ENCODE measurements around the gene CYP24A1.

CYP24A1 gene

GRCh38 chr20:54114109-54114508, 59.7 kb downstream of the CYP24A1 start:
- no peak overlapping the region for H3K27ac ChIP-seq
- TF ChIP-seq CTCF (conservative IDR thresholded peaks at IDR 0.05) (no peak), ZFX (IDR thresholded peaks at IDR 0.05) (no peak)

- TF ChIP-seq ZFX (IDR thresholded peaks at IDR 0.05) (no peak), CTCF (conservative IDR thresholded peaks at IDR 0.05) (no peak)
- H3K27ac ChIP-seq, result no peak overlapping the region
Measured at GRCh38 chr20:54113566-54113965, 60.2 kb downstream of the CYP24A1 start.

- no peak overlapping the region; the same call in 1 of the 2 replicates for H3K27ac ChIP-seq
Measured at GRCh38 chr20:54112221-54112884, 61.4 kb downstream of the CYP24A1 start.

GRCh38 chr20:54111460-54111859, 62.3 kb downstream of the CYP24A1 start:
- no peak overlapping the region; the same call in 1 of the 2 replicates for H3K27ac ChIP-seq
- TF ChIP-seq ZFX (IDR thresholded peaks at IDR 0.05) (no peak), CTCF (conservative IDR thresholded peaks at IDR 0.05) (no peak)

More at GRCh38 chr20:54112221-54112884, 61.4 kb downstream of the CYP24A1 start:
- TF ChIP-seq CTCF (conservative IDR thresholded peaks at IDR 0.05) (no peak), ZFX (IDR thresholded peaks at IDR 0.05) (no peak)

- no peak overlapping the region for H3K27ac ChIP-seq
- TF ChIP-seq ZFX (IDR thresholded peaks at IDR 0.05) (no peak), CTCF (conservative IDR thresholded peaks at IDR 0.05) (no peak)
Measured at GRCh38 chr20:54110457-54110856, 63.3 kb downstream of the CYP24A1 start.

- no peak for TF ChIP-seq CTCF (conservative IDR thresholded peaks at IDR 0.05)
- no peak for TF ChIP-seq ZFX (IDR thresholded peaks at IDR 0.05)
- H3K27ac ChIP-seq, result no peak overlapping the region
Measured at GRCh38 chr20:54110041-54110440, 63.7 kb downstream of the CYP24A1 start.

GRCh38 chr20:54108817-54109216, 65.0 kb downstream of the CYP24A1 start:
- H3K27ac ChIP-seq, result no peak overlapping the region
- TF ChIP-seq ZFX (IDR thresholded peaks at IDR 0.05) (no peak), CTCF (conservative IDR thresholded peaks at IDR 0.05) (no peak)
